CD4-positive, CD25-positive, alpha-beta regulatory T cell (primary cell): ENCODE measurements around the gene FAM120AOS. TPM values are rescaled to one million over a fixed set of nuclear protein-coding genes. Genes with fewer than 3 reads are reported as not detected.
A peak's percentile ranks its signal among the peaks of the same experiment; 100 is the strongest.

Experiments
- ATAC-seq, 2 donors: fragments of 150-1000 bp; cut with Tn5 transposase; one replicate each; pipeline ENCODE4 v1.10.0; 2021; ENCODE audit warnings: low read depth in 2 of 2, moderate number of reproducible peaks in 2 of 2, moderate library complexity in 1 of 2
- DNase-seq, 3 donors: peaks; one replicate each; pipeline versions ENCODE4 v3.0.0 to v3.0.0-alpha.2; 2012 to 2022; ENCODE audit warnings: mixed read lengths in 1 of 3
- H3K27ac ChIP-seq: one replicate; pipeline ENCODE4 v1.7.0; 2013; ENCODE audit warnings: mild to moderate bottlenecking, low read length; ENCODE audit not compliant: insufficient read depth, poor library complexity, severe bottlenecking
- H3K27me3 ChIP-seq: one replicate; pipeline ENCODE4 v1.7.0; 2013; ENCODE audit warnings: low read length; ENCODE audit not compliant: control insufficient read depth, insufficient read depth
- H3K36me3 ChIP-seq: one replicate; pipeline ENCODE4 v1.7.0; 2013; ENCODE audit warnings: mild to moderate bottlenecking, low read length, moderate library complexity; ENCODE audit not compliant: control insufficient read depth, insufficient read depth
- H3K4me1 ChIP-seq: 2 replicates; pipeline ENCODE4 v1.7.0; 2013; ENCODE audit warnings: mild to moderate bottlenecking, low read length; ENCODE audit not compliant: insufficient read depth, control insufficient read depth, poor library complexity, severe bottlenecking
- H3K4me3 ChIP-seq: one replicate; pipeline ENCODE4 v1.7.0; 2013; ENCODE audit warnings: low read depth, mild to moderate bottlenecking, low read length, moderate library complexity
- H3K9me3 ChIP-seq, 2 experiments: 1 replicate in 1 of 2; 2 replicates in 1 of 2; pipeline ENCODE4 v1.7.0; 2013; ENCODE audit warnings: low read length in 2 of 2, mild to moderate bottlenecking in 1 of 2, moderate library complexity in 1 of 2; ENCODE audit not compliant: control insufficient read depth in 2 of 2
- H3K27ac Mint-ChIP-seq, 3 donors: one replicate each; pipeline ENCODE4 v1.8.0; 2020 to 2022; ENCODE audit warnings: mild to moderate bottlenecking in 3 of 3, mixed read lengths in 3 of 3, moderate library complexity in 2 of 3
- H3K27me3 Mint-ChIP-seq: one replicate; pipeline ENCODE4 v1.8.0; 2022; ENCODE audit warnings: mild to moderate bottlenecking, mixed read lengths
- H3K36me3 Mint-ChIP-seq: one replicate; pipeline ENCODE4 v1.8.0; 2020; ENCODE audit warnings: mixed read lengths
- H3K4me1 Mint-ChIP-seq, 4 donors: one replicate each; pipeline ENCODE4 v1.8.0; 2020 to 2022; ENCODE audit warnings: mixed read lengths in 4 of 4, mild to moderate bottlenecking in 1 of 4
- H3K4me3 Mint-ChIP-seq, 4 donors: one replicate each; pipeline ENCODE4 v1.8.0; 2020 to 2022; ENCODE audit warnings: mild to moderate bottlenecking in 4 of 4, mixed read lengths in 4 of 4, moderate library complexity in 3 of 4
- H3K9me3 Mint-ChIP-seq, 7 donors: one replicate each; pipeline ENCODE4 v1.8.0; 2020 to 2022; ENCODE audit warnings: mixed read lengths in 7 of 7, mild to moderate bottlenecking in 3 of 7, moderate library complexity in 2 of 7
- polyA plus RNA-seq, 4 donors: library from polyadenylated mRNA; unstranded; fragments of 300-500 nt; fragmentation: Illumina TruSeq; gene quantifications; one replicate each; pipeline ENCODE4 v1.2.3, GENCODE V29; 2021
- total RNA-seq: library from RNA; stranded (reverse); gene quantifications from one replicate; pipeline ENCODE4 v1.2.3, GENCODE V29; 2022

Gene FAM120AOS
- total and polyA plus RNA-seq, 5 donors from 2014 or later, result 45.7 to 64.3 (median 52.1) TPM

- H3K27me3 ChIP-seq, result no peaks in the 10 kb centered on the region
- peaks cover 70 to 96% (median 84%) of the 10 kb centered on the region in 4 donors for H3K4me1 Mint-ChIP-seq
- H3K4me3 Mint-ChIP-seq, result peak overlapping the region; percentile 41 to 76 (median 68)
- H3K9me3 Mint-ChIP-seq, result no peaks in the 10 kb centered on the region
- H3K4me1 ChIP-seq, result peaks cover 64% of the 10 kb centered on the region
- H3K36me3 ChIP-seq, result peaks cover 3% of the 10 kb centered on the region
- H3K27me3 Mint-ChIP-seq, result no peaks in the 10 kb centered on the region
- peak overlapping the region; percentile 35 to 90 (median 81) for H3K27ac Mint-ChIP-seq
- H3K27ac ChIP-seq, result no peak overlapping the region
- peak overlapping the region; percentile 23 for H3K4me3 ChIP-seq
- ATAC-seq, result no peak
- no peaks in the 10 kb centered on the region for H3K9me3 ChIP-seq
- peaks cover 19% of the 10 kb centered on the region for H3K36me3 Mint-ChIP-seq
- DNase-seq, result no peak
These were observed 13.2 kb upstream of the FAM120AOS start for GRCh38 chr9:93466416-93467061.

DNA sequence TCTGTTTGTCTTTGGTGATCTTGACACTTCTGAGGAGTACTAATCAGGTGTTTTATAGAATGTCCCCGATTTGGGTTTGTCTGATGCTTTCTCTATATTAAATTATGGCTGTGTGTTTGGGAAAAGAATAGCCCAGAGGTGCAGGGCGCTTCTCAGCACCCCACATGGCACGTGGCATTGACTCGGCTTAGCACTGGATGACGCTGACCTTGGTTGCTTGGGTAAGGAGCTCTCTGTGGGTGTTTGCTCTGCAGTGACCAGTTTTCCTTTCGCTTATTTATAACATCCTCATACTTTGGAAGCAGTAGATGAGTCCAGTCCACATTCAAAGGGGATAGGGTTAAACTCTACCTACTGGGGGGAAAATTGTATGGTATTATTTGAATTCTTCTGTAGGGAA, 12.5 kb upstream of the FAM120AOS start:
- H3K4me3 Mint-ChIP-seq, result peak overlapping the region in 3 of 4 donors; percentile 29 to 72 (median 54)
- ATAC-seq, result no peak
- peaks cover 68% of the 10 kb centered on the region for H3K4me1 ChIP-seq

GRCh38 chr9:93464876-93465275, 11.5 kb upstream of the FAM120AOS start:
- peak overlapping the region; percentile 68 for H3K27ac ChIP-seq
- ATAC-seq, result no peak
- H3K4me1 Mint-ChIP-seq, result peaks cover 59 to 92% (median 82%) of the 10 kb centered on the region in 4 donors

More for the DNA sequence above, 12.5 kb upstream of the FAM120AOS start:
- no peak for DNase-seq
- Histone ChIP-seq H3K27me3 (no peaks in the 10 kb centered on the region), H3K9me3 (no peaks in the 10 kb centered on the region), H3K4me3 (peak overlapping the region; percentile 67), H3K27ac (no peak overlapping the region), H3K36me3 (no peaks in the 10 kb centered on the region)
- Mint-ChIP-seq H3K36me3 (peaks cover 12% of the 10 kb centered on the region), H3K4me1 (peaks cover 66 to 93% (median 82%) of the 10 kb centered on the region in 4 donors), H3K27ac (peak overlapping the region; percentile 74 to 92 (median 90)), H3K27me3 (no peaks in the 10 kb centered on the region), H3K9me3 (no peaks in the 10 kb centered on the region)

GRCh38 chr9:93464395-93464794, 11.0 kb upstream of the FAM120AOS start:
- no peaks in the 10 kb centered on the region for H3K27me3 ChIP-seq
- H3K36me3 ChIP-seq, result no peaks in the 10 kb centered on the region
- peak overlapping the region; percentile 79 to 90 (median 81) for H3K27ac Mint-ChIP-seq
- peaks cover 9% of the 10 kb centered on the region for H3K36me3 Mint-ChIP-seq
- H3K4me1 ChIP-seq, result peaks cover 74% of the 10 kb centered on the region
- ATAC-seq (no peak), DNase-seq (peak in 1 of 3 donors; percentile 53)
- H3K27me3 Mint-ChIP-seq, result no peaks in the 10 kb centered on the region
- peak overlapping the region; percentile 42 to 78 (median 70) for H3K4me3 Mint-ChIP-seq
- peak overlapping the region; percentile 68 for H3K27ac ChIP-seq
- no peaks in the 10 kb centered on the region for H3K9me3 Mint-ChIP-seq
- peak overlapping the region; percentile 67 for H3K4me3 ChIP-seq
- H3K4me1 Mint-ChIP-seq, result peaks cover 62 to 95% (median 85%) of the 10 kb centered on the region in 4 donors
- no peaks in the 10 kb centered on the region for H3K9me3 ChIP-seq

More at GRCh38 chr9:93464876-93465275, 11.5 kb upstream of the FAM120AOS start:
- no peaks in the 10 kb centered on the region for H3K9me3 ChIP-seq
- peak overlapping the region; percentile 67 for H3K4me3 ChIP-seq
- H3K4me3 Mint-ChIP-seq, result peak overlapping the region; percentile 42 to 78 (median 64)
- no peak for DNase-seq
- no peaks in the 10 kb centered on the region for H3K27me3 Mint-ChIP-seq
- H3K36me3 ChIP-seq, result no peaks in the 10 kb centered on the region
- peak overlapping the region; percentile 79 to 90 (median 81) for H3K27ac Mint-ChIP-seq
- no peaks in the 10 kb centered on the region for H3K27me3 ChIP-seq
- no peaks in the 10 kb centered on the region for H3K9me3 Mint-ChIP-seq
- peaks cover 5% of the 10 kb centered on the region for H3K36me3 Mint-ChIP-seq
- H3K4me1 ChIP-seq, result peaks cover 75% of the 10 kb centered on the region

DNA sequence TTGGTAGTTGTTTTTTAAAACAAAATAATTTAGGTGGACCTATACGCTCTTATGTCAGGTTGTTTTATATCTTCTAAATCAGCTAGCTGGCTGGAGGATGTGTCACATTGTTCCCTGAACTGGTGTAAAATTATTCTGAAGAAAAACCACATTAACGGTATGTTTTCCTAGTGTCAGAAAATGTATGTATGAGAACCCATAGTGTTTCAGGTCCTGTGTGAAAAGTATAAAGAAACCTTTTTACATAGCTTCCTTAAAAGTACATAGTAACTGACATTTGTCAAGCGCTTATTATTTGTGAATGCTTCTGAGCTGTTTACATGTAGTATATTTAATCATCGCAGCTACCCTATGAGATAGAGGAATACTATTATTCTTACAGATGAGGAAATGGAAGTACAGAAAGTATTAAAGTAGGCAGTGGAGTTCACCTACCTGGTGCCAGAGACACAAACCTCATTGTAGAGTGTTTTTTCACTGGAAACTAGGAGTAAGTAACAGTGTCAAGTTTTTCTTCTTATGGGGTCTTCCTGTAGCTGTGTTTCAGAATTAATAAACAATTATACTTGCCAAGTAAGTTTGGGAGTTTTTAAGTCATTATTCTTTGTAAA, 10.4 kb upstream of the FAM120AOS start:
- peaks cover 9% of the 10 kb centered on the region for H3K36me3 Mint-ChIP-seq
- H3K27me3 ChIP-seq, result no peaks in the 10 kb centered on the region
- H3K9me3 ChIP-seq, result no peaks in the 10 kb centered on the region
- peaks cover 62 to 95% (median 85%) of the 10 kb centered on the region in 4 donors for H3K4me1 Mint-ChIP-seq
- peak overlapping the region; percentile 79 to 90 (median 81) for H3K27ac Mint-ChIP-seq
- H3K4me3 Mint-ChIP-seq, result peak overlapping the region; percentile 42 to 78 (median 70)
- H3K27ac ChIP-seq, result peak overlapping the region; percentile 68
- no peaks in the 10 kb centered on the region for H3K36me3 ChIP-seq
- peak; percentile 76 to 81 for ATAC-seq
- DNase-seq, result peak in 1 of 3 donors; percentile 85
- H3K27me3 Mint-ChIP-seq, result no peaks in the 10 kb centered on the region
- H3K4me3 ChIP-seq, result peak overlapping the region; percentile 67
- H3K9me3 Mint-ChIP-seq, result no peaks in the 10 kb centered on the region
- H3K4me1 ChIP-seq, result peaks cover 68% of the 10 kb centered on the region

GRCh38 chr9:93461821-93462220, 8.4 kb upstream of the FAM120AOS start:
- H3K27ac ChIP-seq, result peak overlapping the region; percentile 34
- Mint-ChIP-seq H3K27ac (no peak overlapping the region), H3K36me3 (peaks cover 14% of the 10 kb centered on the region), H3K9me3 (no peaks in the 10 kb centered on the region), H3K27me3 (no peaks in the 10 kb centered on the region), H3K4me3 (no peak overlapping the region), H3K4me1 (peaks cover 61 to 95% (median 84%) of the 10 kb centered on the region in 4 donors)
- no peak for DNase-seq
- H3K27me3 ChIP-seq, result no peaks in the 10 kb centered on the region
- H3K36me3 ChIP-seq, result peaks cover 2% of the 10 kb centered on the region
- H3K4me1 ChIP-seq, result peaks cover 67% of the 10 kb centered on the region
- no peaks in the 10 kb centered on the region for H3K9me3 ChIP-seq
- H3K4me3 ChIP-seq, result no peak overlapping the region
- no peak for ATAC-seq

- H3K27ac ChIP-seq, result peak overlapping the region; percentile 34
- no peak for DNase-seq
- peaks cover 67% of the 10 kb centered on the region for H3K4me1 ChIP-seq
- Mint-ChIP-seq H3K27ac (no peak overlapping the region), H3K9me3 (no peaks in the 10 kb centered on the region), H3K36me3 (peaks cover 14% of the 10 kb centered on the region), H3K4me3 (no peak overlapping the region), H3K27me3 (no peaks in the 10 kb centered on the region), H3K4me1 (peaks cover 61 to 95% (median 84%) of the 10 kb centered on the region in 4 donors)
- no peaks in the 10 kb centered on the region for H3K9me3 ChIP-seq
- H3K36me3 ChIP-seq, result peaks cover 2% of the 10 kb centered on the region
- no peak for ATAC-seq
- no peaks in the 10 kb centered on the region for H3K27me3 ChIP-seq
- H3K4me3 ChIP-seq, result no peak overlapping the region
These were observed 8.0 kb upstream of the FAM120AOS start for GRCh38 chr9:93461414-93461743.
